SU-DHL-6 (cell line): Measurements from ENCODE around the gene CD209.

Experiments
- H2AFZ ChIP-seq: fragments of 200-600 bp; sonication (generic); 2 replicates; pipeline ENCODE4 v1.6.1; 2014; ENCODE audit warnings: low read depth, mild to moderate bottlenecking, moderate library complexity, mixed read lengths, antibody characterized with exemption, low read length; ENCODE audit not compliant: severe bottlenecking
- H3F3A ChIP-seq: fragments of 200-600 bp; shearing (Covaris generic); 2 replicates; pipeline ENCODE4 v1.6.0; 2016; ENCODE audit warnings: antibody characterized with exemption, mild to moderate bottlenecking; ENCODE audit not compliant: insufficient read depth
- H3K27ac ChIP-seq: fragments of 200-600 bp; sonication (generic); 2 replicates; pipeline ENCODE4 v1.5.1; 2016; ENCODE audit warnings: low read depth, mild to moderate bottlenecking, low read length, moderate library complexity, mixed read lengths
- H3K27me3 ChIP-seq: fragments of 200-600 bp; sonication (generic), shearing (Covaris generic); 2 replicates; pipeline ENCODE4 v1.6.0; 2014; ENCODE audit warnings: mild to moderate bottlenecking, low read length
- H3K36me3 ChIP-seq: fragments of 200-600 bp; sonication (generic); 2 replicates; pipeline ENCODE4 v1.6.1; 2014; ENCODE audit warnings: mild to moderate bottlenecking, low read length, mixed read lengths
- H3K4me2 ChIP-seq: fragments of 300-600, 200-600 bp; shearing (Covaris generic), sonication (generic); 2 replicates; pipeline ENCODE4 v1.6.0; 2014; ENCODE audit warnings: low read length, low read depth, mild to moderate bottlenecking; ENCODE audit not compliant: poor library complexity, severe bottlenecking
- H3K4me3 ChIP-seq: fragments of 200-600 bp; sonication (generic); 2 replicates; pipeline ENCODE4 v1.5.1; 2014; ENCODE audit warnings: antibody characterized with exemption, low read length, mild to moderate bottlenecking, mixed read lengths; ENCODE audit not compliant: insufficient read depth, poor library complexity, severe bottlenecking
- H3K79me2 ChIP-seq: fragments of 200-600 bp; sonication (generic); 2 replicates; pipeline ENCODE4 v1.6.1; 2014; ENCODE audit warnings: mild to moderate bottlenecking, low read length, moderate library complexity; ENCODE audit not compliant: insufficient read depth
- H3K9ac ChIP-seq: fragments of 200-600 bp; sonication (generic); 2 replicates; pipeline ENCODE4 v1.7.0; 2014; ENCODE audit warnings: mild to moderate bottlenecking, low read length
- H3K9me2 ChIP-seq: fragments of 200-600 bp; sonication (generic); replicated peaks from 2 replicates; pipeline ENCODE4 v1.6.1; 2014; ENCODE audit warnings: low read length; ENCODE audit not compliant: insufficient read depth
- H3K9me3 ChIP-seq: fragments of 200-600 bp; sonication (generic); 2 replicates; pipeline ENCODE4 v1.6.1; 2014; ENCODE audit warnings: low read length, mixed read lengths; ENCODE audit not compliant: insufficient read depth
- H4K20me1 ChIP-seq: fragments of 200-600 bp; sonication (generic); 2 replicates; pipeline ENCODE4 v1.6.1; 2014; ENCODE audit warnings: low read depth, mild to moderate bottlenecking, antibody characterized with exemption, low read length, moderate library complexity, mixed read lengths
- CTCF ChIP-seq: fragments of 200-600 bp; sonication (generic); IDR thresholded peaks from one replicate; pipeline ENCODE4 v1.5.1; 2017; ENCODE audit warnings: antibody characterized with exemption, mild to moderate bottlenecking, low read length, moderate library complexity; ENCODE audit not compliant: insufficient read depth, poor library complexity, severe bottlenecking
- EZH2phosphoT487 ChIP-seq: fragments of 200-600 bp; sonication (generic), shearing (Covaris generic); conservative IDR thresholded peaks from 2 replicates; pipeline ENCODE4 v1.6.1; 2018; ENCODE audit warnings: mild to moderate bottlenecking, antibody characterized with exemption, low read length, moderate library complexity, mixed read lengths

Gene CD209

DNA sequence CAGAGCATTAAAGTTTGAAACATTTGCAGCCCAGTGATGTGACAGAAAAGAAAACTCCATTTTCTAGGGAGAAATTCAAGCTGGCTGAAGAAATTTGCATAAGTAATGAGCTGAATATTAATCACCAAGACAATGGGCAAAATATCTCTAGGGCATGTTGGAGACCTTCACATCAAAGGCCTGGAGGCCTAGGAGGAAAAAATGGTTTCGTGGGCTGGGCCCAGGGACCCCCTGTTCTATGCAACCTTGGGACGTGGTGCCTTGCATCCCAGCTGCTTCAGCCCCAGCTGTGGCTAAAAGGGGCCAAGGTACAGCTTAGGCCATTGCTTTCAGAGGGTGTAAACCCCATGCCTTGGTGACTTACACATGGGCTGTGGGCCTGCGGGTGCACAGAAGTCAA, 10.0 kb upstream of the CD209 start:
- Histone ChIP-seq H3F3A (no peaks in the 10 kb centered on the region), H3K27me3 (no peaks in the 10 kb centered on the region), H3K9me2 (no peaks in the 10 kb centered on the region), H3K27ac (no peak overlapping the region), H3K36me3 (no peaks in the 10 kb centered on the region), H3K4me3 (no peak overlapping the region), H3K4me2 (no peak overlapping the region), H4K20me1 (no peaks in the 10 kb centered on the region), H3K9me3 (peaks cover 29% of the 10 kb centered on the region; the same call in 1 of the 2 replicates), H2AFZ (no peak overlapping the region), H3K79me2 (no peaks in the 10 kb centered on the region), H3K9ac (no peak overlapping the region)
- TF ChIP-seq EZH2phosphoT487 (no peak), CTCF (no peak)

GRCh38 chr19:7756258-7756657, 8.9 kb upstream of the CD209 start:
- Histone ChIP-seq H3K9me2 (no peaks in the 10 kb centered on the region), H3K9me3 (peaks cover 29% of the 10 kb centered on the region; the same call in 1 of the 2 replicates), H3K27ac (no peak overlapping the region), H3K4me3 (no peak overlapping the region), H3F3A (no peaks in the 10 kb centered on the region), H3K79me2 (no peaks in the 10 kb centered on the region), H3K36me3 (no peaks in the 10 kb centered on the region), H3K9ac (no peak overlapping the region), H4K20me1 (no peaks in the 10 kb centered on the region), H3K4me2 (no peak overlapping the region), H3K27me3 (no peaks in the 10 kb centered on the region), H2AFZ (no peak overlapping the region)
- TF ChIP-seq EZH2phosphoT487 (no peak), CTCF (no peak)

DNA sequence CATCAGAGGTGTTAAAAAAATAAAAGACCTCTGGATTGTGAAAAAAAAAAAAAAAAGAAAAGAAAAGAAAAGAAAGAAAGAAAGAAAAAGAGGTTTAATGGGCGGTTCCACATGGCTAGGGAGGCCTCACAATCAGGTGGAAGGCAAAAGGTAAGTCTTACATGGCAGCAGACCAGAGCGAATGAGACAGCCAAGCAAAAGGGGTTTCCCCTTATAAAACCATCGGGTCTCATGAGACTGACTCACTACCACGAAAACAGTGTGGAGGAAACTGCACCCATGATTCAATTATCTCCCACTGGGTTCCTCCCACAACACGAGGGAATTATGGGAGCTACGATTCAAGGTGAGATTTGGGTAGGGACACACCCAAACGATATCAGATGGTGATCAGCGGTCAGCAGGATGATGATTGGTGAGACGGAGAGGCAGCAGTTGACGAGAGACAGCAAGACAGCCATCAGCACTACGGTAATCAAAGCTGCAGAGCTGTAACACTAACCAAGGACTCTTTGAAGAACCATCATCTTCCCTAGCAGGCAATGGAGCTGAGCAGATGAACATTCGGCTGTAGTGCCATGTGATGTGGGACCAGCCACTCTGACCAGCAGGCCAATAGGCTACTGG, 3.9 kb upstream of the CD209 start:
- TF ChIP-seq CTCF (no peak), EZH2phosphoT487 (no peak)
- H3K27ac ChIP-seq = no peak overlapping the region
- H3K79me2 ChIP-seq = no peaks in the 10 kb centered on the region
- no peaks in the 10 kb centered on the region for H4K20me1 ChIP-seq
- no peaks in the 10 kb centered on the region for H3K9me2 ChIP-seq
- no peak overlapping the region for H3K9ac ChIP-seq
- no peaks in the 10 kb centered on the region for H3K27me3 ChIP-seq
- no peak overlapping the region for H2AFZ ChIP-seq
- H3K36me3 ChIP-seq = no peaks in the 10 kb centered on the region
- no peaks in the 10 kb centered on the region for H3K9me3 ChIP-seq
- no peaks in the 10 kb centered on the region for H3F3A ChIP-seq
- H3K4me2 ChIP-seq = no peak overlapping the region
- H3K4me3 ChIP-seq = no peak overlapping the region
